Measurements from ENCODE around the gene SLC39A11.

The SLC39A11 gene

DNA sequence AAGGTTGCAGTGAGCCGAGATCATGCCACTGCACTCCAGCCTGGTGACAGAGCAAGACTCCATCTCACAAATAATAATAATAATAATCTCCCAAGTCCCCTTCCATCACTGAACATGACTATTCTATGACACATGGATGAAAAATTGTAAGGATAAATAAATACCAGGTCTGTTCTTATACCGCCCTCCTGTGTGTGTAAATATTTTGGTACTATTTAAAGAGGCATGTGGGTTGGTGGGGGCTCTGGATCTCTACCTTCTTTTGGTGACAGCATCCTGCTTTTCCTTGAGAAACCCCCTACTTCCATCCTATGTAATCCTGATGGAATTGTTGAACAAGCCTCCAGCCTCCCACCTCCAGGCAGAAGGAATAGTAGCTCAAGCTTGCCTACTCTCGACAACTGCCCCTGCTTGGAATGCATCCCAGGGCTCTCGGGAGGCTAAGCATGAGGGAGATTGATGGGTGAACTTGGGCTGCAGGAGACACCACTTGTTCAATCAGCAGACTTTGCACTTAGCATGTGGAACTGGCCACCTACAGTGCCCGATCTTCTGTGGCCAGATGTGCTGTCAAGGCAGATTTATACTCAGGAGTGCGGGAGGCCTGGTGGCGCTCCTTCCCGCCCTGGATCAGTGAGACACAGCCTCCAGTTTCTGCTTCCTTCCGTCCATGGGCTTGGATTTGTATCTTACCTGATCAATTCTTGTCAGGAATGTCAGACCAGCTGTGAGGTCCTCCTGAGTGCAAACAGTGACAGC is 287.4 kb downstream of the SLC39A11 start:
- H3K36me3 ChIP-seq (ENCODE audit: control insufficient read depth, insufficient read depth, low read length), result peaks cover 1% of the 10 kb centered on the region; the same call in 1 of the 2 replicates
- DNase-seq (ENCODE audit: extremely low read depth, insufficient read length), result no peak
- H3K27me3 ChIP-seq (replicated peaks; ENCODE audit: control insufficient read depth, insufficient read depth, low read length), result no peaks in the 10 kb centered on the region
- no peak overlapping the region for H3K4me3 ChIP-seq (replicated peaks; ENCODE audit: low read depth, low read length)
- TF ChIP-seq, protein P1, sequence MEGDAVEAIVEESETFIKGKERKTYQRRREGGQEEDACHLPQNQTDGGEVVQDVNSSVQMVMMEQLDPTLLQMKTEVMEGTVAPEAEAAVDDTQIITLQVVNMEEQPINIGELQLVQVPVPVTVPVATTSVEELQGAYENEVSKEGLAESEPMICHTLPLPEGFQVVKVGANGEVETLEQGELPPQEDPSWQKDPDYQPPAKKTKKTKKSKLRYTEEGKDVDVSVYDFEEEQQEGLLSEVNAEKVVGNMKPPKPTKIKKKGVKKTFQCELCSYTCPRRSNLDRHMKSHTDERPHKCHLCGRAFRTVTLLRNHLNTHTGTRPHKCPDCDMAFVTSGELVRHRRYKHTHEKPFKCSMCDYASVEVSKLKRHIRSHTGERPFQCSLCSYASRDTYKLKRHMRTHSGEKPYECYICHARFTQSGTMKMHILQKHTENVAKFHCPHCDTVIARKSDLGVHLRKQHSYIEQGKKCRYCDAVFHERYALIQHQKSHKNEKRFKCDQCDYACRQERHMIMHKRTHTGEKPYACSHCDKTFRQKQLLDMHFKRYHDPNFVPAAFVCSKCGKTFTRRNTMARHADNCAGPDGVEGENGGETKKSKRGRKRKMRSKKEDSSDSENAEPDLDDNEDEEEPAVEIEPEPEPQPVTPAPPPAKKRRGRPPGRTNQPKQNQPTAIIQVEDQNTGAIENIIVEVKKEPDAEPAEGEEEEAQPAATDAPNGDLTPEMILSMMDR (IDR thresholded peaks at IDR 0.05; ENCODE audit: insufficient read depth, low read length, poor library complexity, severe bottlenecking), result no peak

DNA sequence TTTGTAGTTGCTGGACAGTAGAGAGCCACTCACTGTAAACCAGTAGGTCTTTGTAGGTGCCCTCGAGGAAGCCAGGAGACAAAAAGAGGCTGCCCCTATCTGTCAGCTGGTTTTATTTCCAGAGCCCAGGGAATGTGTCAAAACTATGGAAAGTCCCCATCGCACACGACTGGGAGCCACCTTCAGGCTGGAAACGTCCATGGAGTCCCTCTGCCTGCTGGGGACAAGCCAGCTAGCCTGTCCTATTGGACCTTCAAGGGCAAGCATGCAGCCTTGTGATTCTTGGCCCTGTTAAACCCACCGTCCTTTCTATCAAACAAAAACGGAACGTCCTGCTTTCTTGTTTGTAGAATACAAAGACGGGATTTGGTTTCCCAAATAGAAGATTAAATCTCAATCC is 289.8 kb downstream of the SLC39A11 start:
- no peaks in the 10 kb centered on the region for H3K27me3 ChIP-seq (replicated peaks; ENCODE audit: control insufficient read depth, insufficient read depth, low read length)
- DNase-seq (ENCODE audit: extremely low read depth, insufficient read length), result no peak
- H3K4me3 ChIP-seq (replicated peaks; ENCODE audit: low read depth, low read length), result no peak overlapping the region
- peaks cover 1% of the 10 kb centered on the region; the same call in 1 of the 2 replicates for H3K36me3 ChIP-seq (ENCODE audit: control insufficient read depth, insufficient read depth, low read length)
- TF ChIP-seq, protein P1 (IDR thresholded peaks at IDR 0.05; ENCODE audit: insufficient read depth, low read length, poor library complexity, severe bottlenecking), result no peak

DNA sequence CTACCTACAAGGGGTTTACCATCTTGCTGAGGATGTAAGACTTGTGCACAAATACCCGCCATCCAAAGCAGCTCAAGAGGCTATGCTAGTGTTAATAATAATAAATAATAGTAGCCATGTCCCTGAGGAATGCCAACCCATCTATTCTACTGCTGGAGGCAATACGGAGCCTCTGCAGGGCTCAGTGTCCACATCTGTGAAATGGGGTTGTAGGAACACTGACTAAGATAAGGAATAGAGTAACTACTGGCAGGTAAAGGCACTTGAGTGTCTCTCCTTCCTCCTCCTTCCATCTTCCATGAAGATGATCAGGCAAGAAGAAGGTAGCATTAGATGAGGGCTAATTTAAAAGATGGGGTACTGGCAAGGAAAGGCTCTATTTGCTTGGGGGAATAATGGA is 295.3 kb downstream of the SLC39A11 start:
- Histone ChIP-seq H3K4me3 (replicated peaks; ENCODE audit: low read depth, low read length) (no peak overlapping the region), H3K27me3 (replicated peaks; ENCODE audit: control insufficient read depth, insufficient read depth, low read length) (no peaks in the 10 kb centered on the region), H3K36me3 (ENCODE audit: control insufficient read depth, insufficient read depth, low read length) (no peaks in the 10 kb centered on the region; the same call in 1 of the 2 replicates)
- DNase-seq (ENCODE audit: extremely low read depth, insufficient read length), result no peak
- TF ChIP-seq, protein P1 (IDR thresholded peaks at IDR 0.05; ENCODE audit: insufficient read depth, low read length, poor library complexity, severe bottlenecking), result no peak

DNA sequence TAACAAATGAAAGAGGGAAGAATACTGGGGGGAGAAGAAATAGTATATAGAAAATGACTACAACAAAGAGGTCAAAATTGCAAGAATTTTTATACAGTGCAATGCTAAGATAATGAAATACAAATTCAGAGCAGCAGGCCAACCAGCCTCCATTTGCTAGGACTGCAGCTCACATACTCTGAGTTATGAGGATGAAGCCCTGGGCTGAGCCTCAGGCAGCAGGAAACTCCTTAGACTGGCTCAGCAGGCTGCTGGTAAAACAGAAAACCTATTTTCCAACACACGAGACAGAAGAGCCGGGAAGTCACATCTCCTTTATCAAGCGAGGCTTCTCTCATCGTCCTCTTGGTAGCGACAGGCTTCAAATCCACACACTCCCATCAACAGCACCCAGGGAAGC is 296.5 kb downstream of the SLC39A11 start:
- H3K27me3 ChIP-seq (replicated peaks; ENCODE audit: control insufficient read depth, insufficient read depth, low read length), result no peaks in the 10 kb centered on the region
- no peak for DNase-seq (ENCODE audit: extremely low read depth, insufficient read length)
- no peak overlapping the region for H3K4me3 ChIP-seq (replicated peaks; ENCODE audit: low read depth, low read length)
- H3K36me3 ChIP-seq (ENCODE audit: control insufficient read depth, insufficient read depth, low read length), result no peaks in the 10 kb centered on the region; the same call in 1 of the 2 replicates
- TF ChIP-seq, protein P1 (IDR thresholded peaks at IDR 0.05; ENCODE audit: insufficient read depth, low read length, poor library complexity, severe bottlenecking), result no peak

DNA sequence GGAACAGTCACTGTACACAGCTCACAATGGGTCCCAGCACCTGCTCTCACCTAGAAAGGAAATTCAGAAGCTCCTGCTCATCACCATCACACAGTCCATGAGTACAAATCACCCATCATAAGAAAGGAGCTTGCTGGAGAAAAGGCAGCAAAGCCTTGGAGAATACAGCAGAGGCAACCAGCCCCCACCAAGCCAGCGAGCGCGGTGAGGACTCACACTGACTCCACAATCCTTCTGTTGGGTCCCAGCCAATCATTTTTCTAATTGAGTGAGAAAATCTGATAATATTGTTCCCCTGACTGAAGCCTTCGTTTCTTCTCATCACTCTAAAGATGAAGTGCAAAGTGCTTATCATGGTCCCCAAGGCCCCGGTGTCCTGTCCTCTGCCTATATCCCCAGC is 298.3 kb downstream of the SLC39A11 start:
- no peaks in the 10 kb centered on the region for H3K27me3 ChIP-seq (replicated peaks; ENCODE audit: control insufficient read depth, insufficient read depth, low read length)
- TF ChIP-seq, protein P1 (IDR thresholded peaks at IDR 0.05; ENCODE audit: insufficient read depth, low read length, poor library complexity, severe bottlenecking), result no peak
- DNase-seq (ENCODE audit: extremely low read depth, insufficient read length), result no peak
- no peaks in the 10 kb centered on the region; the same call in 1 of the 2 replicates for H3K36me3 ChIP-seq (ENCODE audit: control insufficient read depth, insufficient read depth, low read length)
- no peak overlapping the region for H3K4me3 ChIP-seq (replicated peaks; ENCODE audit: low read depth, low read length)
